Measurements from ENCODE around the gene UBE2L6.
"Not testable (repeated sequence)": the region's sequence is repeated elsewhere in the genome, so short reads cannot be mapped to it uniquely, and the experiment has no call there.

UBE2L6 gene

GRCh38 chr11:57541169-57541568, 26.3 kb downstream of the UBE2L6 start:
- Histone ChIP-seq H3K9ac (ENCODE audit: low read length) (no peak overlapping the region), H3K4me2 (ENCODE audit: low read length, poor library complexity, severe bottlenecking) (no peak overlapping the region), H2BK120ac (ENCODE audit: low read depth, low read length) (no peak overlapping the region), H2AFZ (ENCODE audit: low read depth, low read length) (no peak overlapping the region), H3K36me3 (ENCODE audit: control insufficient read depth in 1 of 2, insufficient read depth in 2 of 2, low read depth in 1 of 2, low read length in 2 of 2) (no peaks in the 10 kb centered on the region), H3K4ac (ENCODE audit: low read depth in 1 of 2, low read length in 2 of 2) (no peak overlapping the region), H3K27ac (ENCODE audit: low read length, poor library complexity, severe bottlenecking) (no peak overlapping the region), H4K8ac (ENCODE audit: low read length) (no peak overlapping the region), H3K4me3 (ENCODE audit: insufficient read depth in 1 of 2, low read depth in 1 of 2, low read length in 2 of 2) (no peak overlapping the region), H2BK15ac (ENCODE audit: low read depth, poor library complexity, severe bottlenecking) (no peak overlapping the region), H2AK5ac (ENCODE audit: low read length, severe bottlenecking) (no peak overlapping the region), H3K27me3 (ENCODE audit: control insufficient read depth in 1 of 2, insufficient read depth in 1 of 2, low read length in 2 of 2) (peaks cover 10 to 48% of the 10 kb centered on the region in 2 experiments), H3K9me3 (ENCODE audit: control insufficient read depth, low read length) (no peaks in the 10 kb centered on the region), H2BK5ac (ENCODE audit: low read depth, low read length, poor library complexity, severe bottlenecking) (no peak overlapping the region), H3K14ac (ENCODE audit: low read length in 2 of 2) (no peak overlapping the region), H3K18ac (ENCODE audit: low read depth in 1 of 2, low read length in 2 of 2) (no peak overlapping the region), H3K4me1 (ENCODE audit: control insufficient read depth, insufficient read depth, low read depth, low read length) (no peaks in the 10 kb centered on the region), H2BK12ac (ENCODE audit: low read length in 2 of 2) (no peak overlapping the region), H3K79me1 (replicated peaks; ENCODE audit: low read length, poor library complexity, severe bottlenecking) (no peaks in the 10 kb centered on the region), H4K91ac (ENCODE audit: low read length) (no peak overlapping the region), H3K23ac (ENCODE audit: low read length in 2 of 2) (no peak overlapping the region)
- WGBS, result 88% methylated on average over 4 of the region's 5 CpGs
- no peak for DNase-seq

GRCh38 chr11:57539342-57539741, 28.1 kb downstream of the UBE2L6 start:
- H3K4me3 ChIP-seq (ENCODE audit: insufficient read depth in 1 of 2, low read depth in 1 of 2, low read length in 2 of 2), result no peak overlapping the region

GRCh38 chr11:57536947-57537619, 30.4 kb downstream of the UBE2L6 start, which contains the start of gene SMTNL1:
SMTNL1 (plus strand) TSS chr11:57537595; CDS start chr11:57542643, 5,048 bp downstream.
- Histone ChIP-seq H2BK15ac (ENCODE audit: low read depth, poor library complexity, severe bottlenecking) (no peak within 1 kb of the TSS), H2BK120ac (ENCODE audit: low read depth, low read length) (no peak within 1 kb of the TSS), H2AK5ac (ENCODE audit: low read length, severe bottlenecking) (no peak within 1 kb of the TSS), H3K4me1 (ENCODE audit: control insufficient read depth, insufficient read depth, low read depth, low read length) (no peaks in the 10 kb centered on the region), H3K4ac (ENCODE audit: low read depth in 1 of 2, low read length in 2 of 2) (no peak within 1 kb of the TSS), H2BK5ac (ENCODE audit: low read depth, low read length, poor library complexity, severe bottlenecking) (no peak within 1 kb of the TSS), H3K14ac (ENCODE audit: low read length in 2 of 2) (no peak within 1 kb of the TSS), H3K9me3 (ENCODE audit: control insufficient read depth, low read length) (no peaks in the 10 kb centered on the region), H3K4me3 (ENCODE audit: insufficient read depth in 1 of 2, low read depth in 1 of 2, low read length in 2 of 2) (no peak within 1 kb of the TSS), H3K36me3 (ENCODE audit: control insufficient read depth in 1 of 2, insufficient read depth in 2 of 2, low read depth in 1 of 2, low read length in 2 of 2) (no peaks in the 10 kb centered on the region), H2BK12ac (ENCODE audit: low read length in 2 of 2) (no peak within 1 kb of the TSS), H4K91ac (ENCODE audit: low read length) (no peak within 1 kb of the TSS), H3K23ac (ENCODE audit: low read length in 2 of 2) (no peak within 1 kb of the TSS), H3K18ac (ENCODE audit: low read depth in 1 of 2, low read length in 2 of 2) (no peak within 1 kb of the TSS), H3K9ac (ENCODE audit: low read length) (no peak within 1 kb of the TSS), H3K4me2 (ENCODE audit: low read length, poor library complexity, severe bottlenecking) (no peak within 1 kb of the TSS), H3K79me1 (replicated peaks; ENCODE audit: low read length, poor library complexity, severe bottlenecking) (no peaks in the 10 kb centered on the region), H3K27me3 (ENCODE audit: control insufficient read depth in 1 of 2, insufficient read depth in 1 of 2, low read length in 2 of 2) (peaks cover 5 to 42% of the 10 kb centered on the region in 2 experiments), H2AFZ (ENCODE audit: low read depth, low read length) (no peak within 1 kb of the TSS), H3K27ac (ENCODE audit: low read length, poor library complexity, severe bottlenecking) (no peak within 1 kb of the TSS), H4K8ac (ENCODE audit: low read length) (no peak within 1 kb of the TSS)
- 68% methylated on average over 14 of the region's 14 CpGs for WGBS
- no peak for DNase-seq

More at GRCh38 chr11:57539342-57539741, 28.1 kb downstream of the UBE2L6 start:
- Histone ChIP-seq H3K4ac (ENCODE audit: low read depth in 1 of 2, low read length in 2 of 2) (no peak overlapping the region), H3K36me3 (ENCODE audit: control insufficient read depth in 1 of 2, insufficient read depth in 2 of 2, low read depth in 1 of 2, low read length in 2 of 2) (no peaks in the 10 kb centered on the region), H3K23ac (ENCODE audit: low read length in 2 of 2) (no peak overlapping the region), H2AFZ (ENCODE audit: low read depth, low read length) (no peak overlapping the region), H2BK5ac (ENCODE audit: low read depth, low read length, poor library complexity, severe bottlenecking) (no peak overlapping the region), H3K4me2 (ENCODE audit: low read length, poor library complexity, severe bottlenecking) (no peak overlapping the region), H3K9me3 (ENCODE audit: control insufficient read depth, low read length) (no peaks in the 10 kb centered on the region), H2BK120ac (ENCODE audit: low read depth, low read length) (no peak overlapping the region), H3K79me1 (replicated peaks; ENCODE audit: low read length, poor library complexity, severe bottlenecking) (no peaks in the 10 kb centered on the region), H3K4me1 (ENCODE audit: control insufficient read depth, insufficient read depth, low read depth, low read length) (no peaks in the 10 kb centered on the region), H3K27me3 (ENCODE audit: control insufficient read depth in 1 of 2, insufficient read depth in 1 of 2, low read length in 2 of 2) (peaks cover 10 to 59% of the 10 kb centered on the region in 2 experiments), H3K27ac (ENCODE audit: low read length, poor library complexity, severe bottlenecking) (no peak overlapping the region), H2BK15ac (ENCODE audit: low read depth, poor library complexity, severe bottlenecking) (no peak overlapping the region), H4K91ac (ENCODE audit: low read length) (no peak overlapping the region), H4K8ac (ENCODE audit: low read length) (no peak overlapping the region), H3K9ac (ENCODE audit: low read length) (no peak overlapping the region), H3K14ac (ENCODE audit: low read length in 2 of 2) (no peak overlapping the region), H2BK12ac (ENCODE audit: low read length in 2 of 2) (no peak overlapping the region), H2AK5ac (ENCODE audit: low read length, severe bottlenecking) (no peak overlapping the region), H3K18ac (ENCODE audit: low read depth in 1 of 2, low read length in 2 of 2) (no peak overlapping the region)
- 64% methylated on average over 1 of the region's 1 CpG for WGBS
- no peak for DNase-seq

DNA sequence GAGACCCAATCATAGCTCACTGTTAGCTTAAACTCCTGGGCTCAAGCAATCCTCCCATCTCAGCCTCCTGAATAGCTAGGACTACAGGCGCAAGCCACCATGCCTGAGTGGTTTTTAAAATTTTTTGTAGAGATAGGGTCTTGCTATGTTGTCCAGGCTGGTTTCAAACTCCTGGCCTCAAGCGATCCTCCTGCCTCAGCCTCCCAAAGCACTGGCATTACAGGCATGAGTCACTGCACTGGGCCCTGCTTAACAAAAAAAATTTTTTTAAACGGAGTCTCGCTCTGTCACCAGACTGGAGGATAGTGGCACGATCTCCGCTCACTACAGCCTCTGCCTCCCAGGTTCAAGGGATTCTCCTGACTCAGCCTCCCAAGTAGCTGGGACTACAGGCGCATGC, 33.0 kb downstream of the UBE2L6 start:
- H2BK5ac ChIP-seq (ENCODE audit: low read depth, low read length, poor library complexity, severe bottlenecking); H3K36me3 ChIP-seq (ENCODE audit: control insufficient read depth in 1 of 2, insufficient read depth in 2 of 2, low read depth in 1 of 2, low read length in 2 of 2); H2BK15ac ChIP-seq (ENCODE audit: low read depth, poor library complexity, severe bottlenecking); H3K9ac ChIP-seq (ENCODE audit: low read length); H3K4me3 ChIP-seq (ENCODE audit: insufficient read depth in 1 of 2, low read depth in 1 of 2, low read length in 2 of 2); H3K9me3 ChIP-seq (ENCODE audit: control insufficient read depth, low read length); DNase-seq; H2BK120ac ChIP-seq (ENCODE audit: low read depth, low read length); H3K4me1 ChIP-seq (ENCODE audit: control insufficient read depth, insufficient read depth, low read depth, low read length); H4K91ac ChIP-seq (ENCODE audit: low read length); H3K23ac ChIP-seq (ENCODE audit: low read length in 2 of 2); H2BK12ac ChIP-seq (ENCODE audit: low read length in 2 of 2); H3K4me2 ChIP-seq (ENCODE audit: low read length, poor library complexity, severe bottlenecking); H2AK5ac ChIP-seq (ENCODE audit: low read length, severe bottlenecking); H3K18ac ChIP-seq (ENCODE audit: low read depth in 1 of 2, low read length in 2 of 2); H3K27ac ChIP-seq (ENCODE audit: low read length, poor library complexity, severe bottlenecking); H2AFZ ChIP-seq (ENCODE audit: low read depth, low read length); H3K14ac ChIP-seq (ENCODE audit: low read length in 2 of 2); H3K4ac ChIP-seq (ENCODE audit: low read depth in 1 of 2, low read length in 2 of 2); H4K8ac ChIP-seq (ENCODE audit: low read length); H3K79me1 ChIP-seq (replicated peaks; ENCODE audit: low read length, poor library complexity, severe bottlenecking): not testable (repeated sequence)
- H3K27me3 ChIP-seq (ENCODE audit: control insufficient read depth in 1 of 2, insufficient read depth in 1 of 2, low read length in 2 of 2), result peaks cover 5 to 30% of the 10 kb centered on the region in 2 experiments
- WGBS, result 96% methylated on average over 6 of the region's 7 CpGs

Data from mesenchymal stem cell (in vitro differentiated cells and primary cell).